Umbilical cord (tissue), 2 donors: Measurements from ENCODE around the gene KCNG2. TPM values are rescaled to one million over a fixed set of nuclear protein-coding genes. Genes with fewer than 3 reads are reported as not detected.

Source experiments
- DNase-seq: peaks from one replicate; pipeline ENCODE4 v3.0.0-alpha.2; 2015; ENCODE audit warnings: low spot score
- total RNA-seq: library from RNA; depleted of rRNA; stranded (reverse); fragments of >200 nt; gene quantifications from one replicate; pipeline ENCODE4 v1.2.3, GENCODE V29; 2014; ENCODE audit warnings: low replicate concordance; ENCODE audit not compliant: insufficient read depth

KCNG2 gene
- total RNA-seq, 1 donor from 2014 or later, result 2.6 TPM

- no peak for DNase-seq
Measured at GRCh38 chr18:79940126-79940813, 142.5 kb downstream of the KCNG2 start.

GRCh38 chr18:79940814-79941472 lies 143.2 kb downstream of the KCNG2 start:
- no peak for DNase-seq

GRCh38 chr18:79941473-79942119 lies 143.9 kb downstream of the KCNG2 start:
- DNase-seq, result no peak

GRCh38 chr18:79942211-79942610 lies 144.5 kb downstream of the KCNG2 start:
- DNase-seq, result no peak

GRCh38 chr18:79942786-79943607 lies 145.3 kb downstream of the KCNG2 start:
- DNase-seq, result no peak

- DNase-seq, result no peak
Measured at GRCh38 chr18:79943608-79944125, 145.9 kb downstream of the KCNG2 start.

- no peak for DNase-seq
Measured at GRCh38 chr18:79944126-79944731, 146.5 kb downstream of the KCNG2 start.

GRCh38 chr18:79944746-79945117 lies 147.0 kb downstream of the KCNG2 start:
- DNase-seq, result no peak

GRCh38 chr18:79945118-79946042 lies 147.6 kb downstream of the KCNG2 start:
- no peak for DNase-seq

- DNase-seq, result no peak
Measured at GRCh38 chr18:79947054-79947755, 149.5 kb downstream of the KCNG2 start.

- DNase-seq, result no peak
Measured at GRCh38 chr18:79947881-79948610, 150.3 kb downstream of the KCNG2 start.

GRCh38 chr18:79948719-79949411 lies 151.1 kb downstream of the KCNG2 start:
- DNase-seq, result no peak

Other genes starting within 250 kb of the KCNG2 start
- gene CTDP1, start 118.1 kb upstream of the KCNG2 start, total RNA-seq, result 16.1 TPM
- 13.5 TPM for gene SLC66A2, start 153.7 kb downstream of the KCNG2 start, total RNA-seq
- 9.4 TPM for gene HSBP1L1, start 166.7 kb downstream of the KCNG2 start, total RNA-seq
- gene TXNL4A, start 190.6 kb downstream of the KCNG2 start, total RNA-seq, result 39.2 TPM
- 27.4 TPM for gene RBFA, start 236.5 kb downstream of the KCNG2 start, total RNA-seq